ENCODE results near the gene GRIK4.

GRCh38 chr11:120718171-120718570 is 206.6 kb downstream of the GRIK4 start:
- TF ChIP-seq CTCF (conservative IDR thresholded peaks at IDR 0.05; ENCODE audit: low read depth, low read length) (no peak), USF2 (IDR thresholded peaks at IDR 0.05; ENCODE audit: low read depth, low read length) (no peak)
